Ascending aorta (tissue), 2 donors: Measurements from ENCODE around the gene KRTAP13-1. TPM values are rescaled to one million over a fixed set of nuclear protein-coding genes. Genes with fewer than 3 reads are reported as not detected.

ENCODE experiments used
- DNase-seq, 2 donors: peaks; one replicate each; pipeline ENCODE4 v3.0.0-alpha.2; 2019; ENCODE audit warnings: low spot score in 2 of 2
- H3K27ac ChIP-seq, 2 donors: fragments of 200-600 bp; sonication (generic); one replicate each; pipeline ENCODE4 v1.5.1; 2016 to 2017; ENCODE audit warnings: mild to moderate bottlenecking in 1 of 2
- H3K27me3 ChIP-seq: fragments of 200-600 bp; sonication (generic); one replicate; pipeline ENCODE4 v1.5.1; 2017
- H3K36me3 ChIP-seq, 2 donors: fragments of 200-600 bp; sonication (generic); one replicate each; pipeline ENCODE4 v1.5.1; 2016
- H3K4me1 ChIP-seq, 2 donors: fragments of 200-600 bp; sonication (generic); one replicate each; pipeline ENCODE4 v1.5.1; 2016 to 2017; ENCODE audit warnings: mild to moderate bottlenecking in 1 of 2
- H3K4me3 ChIP-seq, 2 donors: fragments of 200-600 bp; sonication (generic); one replicate each; pipeline ENCODE4 v1.5.1; 2016 to 2017; ENCODE audit warnings: mild to moderate bottlenecking in 1 of 2
- H3K9me3 ChIP-seq, 2 donors: fragments of 200-600 bp; sonication (generic); one replicate each; pipeline ENCODE4 v1.5.1; 2016
- CTCF ChIP-seq, 3 experiments: fragments of 200-600 bp in 2 of 3; fragments of 450-650 bp in 1 of 3; sonication (generic) in 2 of 3; IDR thresholded peaks; one replicate each; pipeline ENCODE4 v1.5.1; 2016 to 2019; ENCODE audit warnings: antibody characterized with exemption in 3 of 3, mild to moderate bottlenecking in 1 of 3, moderate library complexity in 1 of 3
- intact Hi-C: fragments of 100-400 bp; cut with DNase I; formaldehyde crosslinking; loops from one replicate; pipeline ENCODE4 v1.15.1; 2023
- total RNA-seq: library from RNA; depleted of rRNA; stranded (reverse); fragments of >200 nt; gene quantifications from one replicate; pipeline ENCODE4 v1.1.0, GENCODE V29; 2016

KRTAP13-1 gene
- total RNA-seq, 1 donor from 2014 or later, result not detected

GRCh38 chr21:30355906-30356305, 39.9 kb upstream of the KRTAP13-1 start:
- TF ChIP-seq CTCF (IDR thresholded peaks at IDR 0.05), result no peak
- DNase-seq, result no peak
- H3K36me3 ChIP-seq, result no peaks in the 10 kb centered on the region
- no peak overlapping the region for H3K27ac ChIP-seq
- H3K9me3 ChIP-seq, result no peaks in the 10 kb centered on the region
- no peaks in the 10 kb centered on the region for H3K27me3 ChIP-seq
- intact Hi-C loops, result no loop called here
- no peak overlapping the region for H3K4me3 ChIP-seq
- H3K4me1 ChIP-seq, result no peaks in the 10 kb centered on the region

- TF ChIP-seq CTCF (IDR thresholded peaks at IDR 0.05), result no peak
- DNase-seq, result no peak
- H3K36me3 ChIP-seq, result no peaks in the 10 kb centered on the region
- H3K9me3 ChIP-seq, result no peaks in the 10 kb centered on the region
- no peak within 1 kb of the TSS for H3K4me3 ChIP-seq
- intact Hi-C loops, result no loop called here
- H3K27ac ChIP-seq, result no peak within 1 kb of the TSS
- H3K27me3 ChIP-seq, result no peaks in the 10 kb centered on the region
- no peaks in the 10 kb centered on the region for H3K4me1 ChIP-seq
Observed at GRCh38 chr21:30372139-30372770, 23.6 kb upstream of the KRTAP13-1 start, which contains the start of gene KRTAP13-2. Gene KRTAP13-2, minus strand, starts transcription at chr21:30372271. Its CDS starts 58 bp downstream, at chr21:30372213.

- no peaks in the 10 kb centered on the region for H3K9me3 ChIP-seq
- intact Hi-C loops, result no loop called here
- no peaks in the 10 kb centered on the region for H3K27me3 ChIP-seq
- H3K36me3 ChIP-seq, result no peaks in the 10 kb centered on the region
- no peak for DNase-seq
- no peak for TF ChIP-seq CTCF (IDR thresholded peaks at IDR 0.05)
- no peak overlapping the region for H3K4me3 ChIP-seq
- no peak overlapping the region for H3K27ac ChIP-seq
- H3K4me1 ChIP-seq, result no peaks in the 10 kb centered on the region
Observed at GRCh38 chr21:30382201-30382600, 13.6 kb upstream of the KRTAP13-1 start.

GRCh38 chr21:30391492-30392025, 4.3 kb upstream of the KRTAP13-1 start:
- Histone ChIP-seq H3K27ac (no peak overlapping the region), H3K9me3 (no peaks in the 10 kb centered on the region), H3K36me3 (no peaks in the 10 kb centered on the region), H3K27me3 (no peaks in the 10 kb centered on the region), H3K4me1 (no peaks in the 10 kb centered on the region), H3K4me3 (no peak overlapping the region)
- intact Hi-C loops, result no loop called here
- DNase-seq, result no peak
- TF ChIP-seq CTCF (IDR thresholded peaks at IDR 0.05), result no peak

- H3K4me3 ChIP-seq, result no peak overlapping the region
Observed at GRCh38 chr21:30408782-30409494, 13.1 kb downstream of the KRTAP13-1 start.

More at GRCh38 chr21:30408782-30409494, 13.1 kb downstream of the KRTAP13-1 start:
- peak in 1 of 3 experiments; percentile 18 for TF ChIP-seq CTCF (IDR thresholded peaks at IDR 0.05)
- no peaks in the 10 kb centered on the region for H3K9me3 ChIP-seq
- intact Hi-C loops, result no loop called here
- no peak overlapping the region for H3K27ac ChIP-seq
- H3K4me1 ChIP-seq, result no peaks in the 10 kb centered on the region
- no peak for DNase-seq
- no peaks in the 10 kb centered on the region for H3K36me3 ChIP-seq
- H3K27me3 ChIP-seq, result no peaks in the 10 kb centered on the region
